Memory B cell (primary cell): ENCODE measurements around the gene FRRS1.
A peak's percentile ranks its signal among the peaks of the same experiment; 100 is the strongest.

Experiments used
- ATAC-seq: fragments of 150-1000 bp; cut with Tn5 transposase; 2 replicates; pipeline ENCODE4 v1.10.0; 2021; ENCODE audit warnings: low read depth, mild to moderate bottlenecking, moderate library complexity
- DNase-seq, 2 donors: peaks; one replicate each; pipeline ENCODE4 v3.0.0; 2022; ENCODE audit warnings: low spot score in 2 of 2
- H3K27ac Mint-ChIP-seq: one replicate; pipeline ENCODE4 v1.8.0; 2022; ENCODE audit warnings: mild to moderate bottlenecking, moderate library complexity, mixed read lengths
- H3K27me3 Mint-ChIP-seq: one replicate; pipeline ENCODE4 v1.8.0; 2022; ENCODE audit warnings: mixed read lengths
- H3K36me3 Mint-ChIP-seq: one replicate; pipeline ENCODE4 v1.8.0; 2022; ENCODE audit warnings: mild to moderate bottlenecking, mixed read lengths
- H3K4me1 Mint-ChIP-seq: one replicate; pipeline ENCODE4 v1.8.0; 2022; ENCODE audit warnings: mixed read lengths
- H3K4me3 Mint-ChIP-seq: one replicate; pipeline ENCODE4 v1.8.0; 2022; ENCODE audit warnings: mild to moderate bottlenecking, moderate library complexity, mixed read lengths
- H3K9me3 Mint-ChIP-seq: one replicate; pipeline ENCODE4 v1.8.0; 2022; ENCODE audit warnings: mixed read lengths

The FRRS1 gene

DNA sequence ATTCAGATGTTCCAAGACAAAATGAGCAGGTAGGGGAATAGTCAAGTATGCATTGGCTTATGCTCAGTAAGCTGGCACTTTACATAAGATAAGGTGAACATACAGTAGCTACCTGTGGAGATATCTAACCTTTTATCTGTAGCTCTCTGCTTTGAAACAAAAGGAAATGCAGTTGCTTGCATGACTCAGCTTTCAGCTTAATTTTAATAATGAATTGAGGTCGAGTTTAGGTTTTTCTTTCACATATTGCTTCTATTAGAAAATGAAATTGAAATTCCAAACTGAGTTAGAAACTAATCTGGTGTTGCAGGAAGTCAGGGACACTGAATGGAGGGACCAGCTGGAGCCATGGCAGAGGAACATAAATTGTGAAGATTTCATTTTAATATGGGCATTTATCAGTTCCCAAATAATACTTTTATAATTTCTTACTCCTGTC is 8.3 kb downstream of the FRRS1 start:
- Mint-ChIP-seq H3K36me3 (peaks cover 7% of the 10 kb centered on the region), H3K4me3 (no peak overlapping the region)
- no peak for ATAC-seq

GRCh38 chr1:99756598-99756997 is 9.8 kb downstream of the FRRS1 start:
- peaks cover 9% of the 10 kb centered on the region for H3K36me3 Mint-ChIP-seq
- no peak for ATAC-seq
- H3K4me3 Mint-ChIP-seq = no peak overlapping the region
- H3K4me1 Mint-ChIP-seq = peaks cover 12% of the 10 kb centered on the region
- DNase-seq = no peak
- peaks cover 5% of the 10 kb centered on the region for H3K9me3 Mint-ChIP-seq
- no peaks in the 10 kb centered on the region for H3K27me3 Mint-ChIP-seq
- no peak overlapping the region for H3K27ac Mint-ChIP-seq

More for the DNA sequence above, 8.3 kb downstream of the FRRS1 start:
- no peaks in the 10 kb centered on the region for H3K27me3 Mint-ChIP-seq
- no peak overlapping the region for H3K27ac Mint-ChIP-seq
- no peak for DNase-seq
- peaks cover 10% of the 10 kb centered on the region for H3K4me1 Mint-ChIP-seq
- H3K9me3 Mint-ChIP-seq = peaks cover 5% of the 10 kb centered on the region

DNA sequence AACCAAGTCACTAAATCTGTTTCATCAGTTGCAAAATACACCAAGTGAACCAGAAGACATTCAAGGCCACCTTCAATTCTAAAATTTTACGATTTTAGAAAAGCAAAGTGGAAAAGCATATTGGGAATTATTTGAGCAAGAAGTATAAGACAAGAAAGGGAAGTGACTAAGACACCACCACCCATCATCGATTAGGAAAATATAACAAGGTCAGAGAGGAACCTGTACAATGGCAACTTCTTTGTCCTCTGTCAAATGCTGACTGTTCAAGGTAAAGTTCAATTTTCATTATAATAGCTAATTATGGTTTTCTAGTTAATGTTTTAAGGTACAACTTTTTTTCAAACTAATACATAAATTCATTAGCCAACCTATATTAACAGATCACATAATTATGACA is 10.8 kb downstream of the FRRS1 start:
- H3K9me3 Mint-ChIP-seq = peaks cover 5% of the 10 kb centered on the region
- no peak overlapping the region for H3K27ac Mint-ChIP-seq
- no peaks in the 10 kb centered on the region for H3K27me3 Mint-ChIP-seq
- DNase-seq (no peak), ATAC-seq (no peak)
- H3K4me1 Mint-ChIP-seq = peaks cover 12% of the 10 kb centered on the region
- peaks cover 7% of the 10 kb centered on the region for H3K36me3 Mint-ChIP-seq
- H3K4me3 Mint-ChIP-seq = no peak overlapping the region

- Mint-ChIP-seq H3K4me1 (peaks cover 17% of the 10 kb centered on the region), H3K27me3 (no peaks in the 10 kb centered on the region), H3K9me3 (peaks cover 5% of the 10 kb centered on the region), H3K36me3 (peaks cover 7% of the 10 kb centered on the region), H3K27ac (no peak overlapping the region), H3K4me3 (no peak overlapping the region)
- ATAC-seq = no peak
- no peak for DNase-seq
These were observed 11.7 kb downstream of the FRRS1 start for GRCh38 chr1:99754697-99755096.

DNA sequence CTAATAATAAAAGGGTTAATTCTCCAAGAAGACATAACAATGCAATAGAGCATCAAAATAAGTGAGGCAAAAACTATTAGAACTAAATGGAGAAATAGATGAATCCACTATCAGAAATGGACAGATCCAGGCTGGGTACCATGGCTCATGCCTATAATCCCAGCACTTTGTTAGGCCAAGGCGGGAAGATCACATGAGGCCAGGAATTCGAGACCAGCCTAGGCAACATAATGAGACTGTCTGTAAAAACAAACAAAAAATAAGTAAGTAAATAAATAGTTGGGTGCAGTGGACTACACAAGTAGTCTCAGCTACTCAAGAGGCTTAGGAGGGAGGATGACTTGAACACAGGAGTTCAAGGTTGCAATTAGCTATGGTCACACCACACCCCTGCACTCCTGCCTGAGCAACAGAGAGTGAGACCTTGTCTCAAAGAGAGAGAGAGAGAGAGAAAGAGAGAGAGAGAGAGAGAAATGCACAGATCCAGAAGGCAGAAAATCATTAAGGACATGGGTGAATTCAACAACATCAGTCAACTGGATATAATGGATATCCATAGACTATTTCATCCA is 12.3 kb downstream of the FRRS1 start:
- H3K4me3 Mint-ChIP-seq = no peak overlapping the region
- peaks cover 3% of the 10 kb centered on the region for H3K36me3 Mint-ChIP-seq
- DNase-seq (no peak), ATAC-seq (no peak)
- H3K9me3 Mint-ChIP-seq = peaks cover 1% of the 10 kb centered on the region
- H3K27me3 Mint-ChIP-seq = no peaks in the 10 kb centered on the region
- H3K27ac Mint-ChIP-seq = no peak overlapping the region
- peaks cover 16% of the 10 kb centered on the region for H3K4me1 Mint-ChIP-seq

GRCh38 chr1:99751877-99752504 is 14.4 kb downstream of the FRRS1 start:
- Mint-ChIP-seq H3K27ac (peak overlapping the region; percentile 36), H3K36me3 (peaks cover 5% of the 10 kb centered on the region), H3K27me3 (no peaks in the 10 kb centered on the region), H3K9me3 (no peaks in the 10 kb centered on the region), H3K4me1 (peaks cover 11% of the 10 kb centered on the region), H3K4me3 (no peak overlapping the region)
- ATAC-seq (no peak), DNase-seq (no peak)

GRCh38 chr1:99749504-99750347 is 16.7 kb downstream of the FRRS1 start:
- no peaks in the 10 kb centered on the region for H3K9me3 Mint-ChIP-seq
- DNase-seq (no peak), ATAC-seq (peak; percentile 55)
- no peak overlapping the region for H3K4me3 Mint-ChIP-seq
- H3K4me1 Mint-ChIP-seq = peaks cover 11% of the 10 kb centered on the region
- no peaks in the 10 kb centered on the region for H3K27me3 Mint-ChIP-seq
- peaks cover 14% of the 10 kb centered on the region for H3K36me3 Mint-ChIP-seq
- no peak overlapping the region for H3K27ac Mint-ChIP-seq

DNA sequence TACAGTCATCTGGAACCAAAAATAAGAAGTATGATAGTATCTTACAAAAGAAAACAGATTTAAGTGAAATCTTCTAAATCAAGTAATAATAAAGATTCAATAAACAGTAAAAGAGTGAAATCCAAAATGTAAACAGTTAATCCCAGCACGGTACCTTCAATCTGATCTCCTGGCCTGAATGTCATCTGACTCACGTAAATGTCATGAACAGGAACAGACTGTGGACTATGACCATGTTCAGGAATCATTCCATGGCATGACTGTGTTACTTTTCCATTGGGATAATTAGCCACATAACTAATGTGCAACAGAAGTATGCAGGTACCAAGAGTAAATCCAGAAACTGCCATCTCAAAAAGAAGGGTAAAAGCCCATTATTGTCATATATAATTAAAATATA is 18.0 kb downstream of the FRRS1 start:
- no peak overlapping the region for H3K4me3 Mint-ChIP-seq
- peaks cover 11% of the 10 kb centered on the region for H3K4me1 Mint-ChIP-seq
- H3K27me3 Mint-ChIP-seq = no peaks in the 10 kb centered on the region
- ATAC-seq = no peak
- no peaks in the 10 kb centered on the region for H3K9me3 Mint-ChIP-seq
- no peak for DNase-seq
- peaks cover 14% of the 10 kb centered on the region for H3K36me3 Mint-ChIP-seq
- H3K27ac Mint-ChIP-seq = no peak overlapping the region

- Mint-ChIP-seq H3K36me3 (peaks cover 18% of the 10 kb centered on the region), H3K4me1 (peaks cover 7% of the 10 kb centered on the region), H3K9me3 (no peaks in the 10 kb centered on the region), H3K4me3 (no peak overlapping the region), H3K27me3 (no peaks in the 10 kb centered on the region), H3K27ac (no peak overlapping the region)
- no peak for DNase-seq
- no peak for ATAC-seq
These were observed 20.8 kb downstream of the FRRS1 start for GRCh38 chr1:99745684-99746083.

DNA sequence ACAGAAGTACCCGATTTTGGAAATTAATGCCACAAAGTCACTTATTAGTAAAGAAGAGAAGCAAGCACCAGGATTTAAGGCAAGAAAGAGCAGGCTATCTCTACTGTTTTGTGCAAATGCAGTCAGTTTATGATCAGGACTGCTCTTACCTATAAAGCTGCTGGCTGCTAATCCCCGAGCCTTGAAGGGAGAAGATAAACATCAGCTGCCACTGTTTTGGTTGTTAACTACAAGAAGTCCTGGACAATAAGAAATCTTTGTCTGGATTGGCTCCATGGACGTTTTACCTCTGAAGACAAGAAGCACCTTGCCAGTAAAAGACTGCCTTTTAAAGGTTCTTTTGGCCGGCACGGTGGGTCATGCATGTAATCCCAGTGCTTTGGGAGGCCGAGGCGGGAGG is 21.4 kb downstream of the FRRS1 start:
- no peak for DNase-seq
- Mint-ChIP-seq H3K9me3 (no peaks in the 10 kb centered on the region), H3K27me3 (no peaks in the 10 kb centered on the region), H3K36me3 (peaks cover 20% of the 10 kb centered on the region), H3K4me3 (no peak overlapping the region), H3K4me1 (peaks cover 3% of the 10 kb centered on the region), H3K27ac (no peak overlapping the region)
- no peak for ATAC-seq

DNA sequence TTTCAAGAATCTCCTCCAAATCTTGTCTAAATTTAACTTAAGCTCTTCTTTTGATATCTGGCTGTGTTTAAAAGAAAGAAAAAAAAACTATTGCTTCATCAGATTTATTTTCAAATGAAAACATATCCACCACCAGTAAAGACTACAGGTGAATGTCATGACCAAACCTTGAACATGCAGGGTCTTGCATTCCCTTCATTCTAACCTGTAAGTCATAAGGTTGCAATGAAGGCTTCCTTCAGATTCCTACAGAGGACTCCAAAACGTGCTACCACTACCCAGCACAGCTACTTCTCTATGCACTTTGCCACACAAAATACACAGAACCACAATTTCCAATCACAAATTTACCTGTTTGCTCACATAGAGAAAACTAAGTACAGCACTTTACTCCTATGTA is 26.3 kb downstream of the FRRS1 start:
- H3K36me3 Mint-ChIP-seq = peaks cover 18% of the 10 kb centered on the region
- H3K4me3 Mint-ChIP-seq = no peak overlapping the region
- H3K9me3 Mint-ChIP-seq = no peaks in the 10 kb centered on the region
- H3K27ac Mint-ChIP-seq = no peak overlapping the region
- no peak for ATAC-seq
- DNase-seq = no peak
- H3K27me3 Mint-ChIP-seq = no peaks in the 10 kb centered on the region
- no peaks in the 10 kb centered on the region for H3K4me1 Mint-ChIP-seq

DNA sequence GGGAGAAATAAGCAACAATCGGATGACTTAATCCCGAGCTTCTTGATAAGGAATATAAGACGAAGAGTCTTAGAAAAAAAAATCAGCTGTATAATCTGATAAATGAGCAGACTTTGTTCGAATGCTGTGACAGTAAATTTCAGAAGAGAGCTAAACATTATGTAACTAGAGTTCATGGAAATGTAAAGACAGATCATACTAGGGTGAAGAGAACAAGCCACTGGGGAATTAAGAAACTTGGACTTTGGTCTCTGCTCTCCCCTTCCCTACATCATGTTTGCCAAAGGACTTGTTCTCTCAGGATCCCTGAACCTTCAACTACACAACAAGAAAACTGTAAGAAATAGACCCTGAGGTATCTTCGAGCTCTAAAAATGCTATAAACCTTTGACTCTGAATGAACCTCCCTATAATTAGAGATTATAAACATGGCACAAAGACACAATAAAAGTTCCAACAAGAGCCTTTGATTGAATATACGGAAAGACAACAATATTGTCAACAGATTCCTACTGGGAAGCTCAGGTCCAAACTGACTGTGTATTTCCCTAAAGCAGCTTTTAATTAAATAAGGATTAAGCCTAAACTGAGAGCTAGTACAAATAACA is 27.5 kb downstream of the FRRS1 start:
- H3K9me3 Mint-ChIP-seq = no peaks in the 10 kb centered on the region
- no peak overlapping the region for H3K4me3 Mint-ChIP-seq
- no peaks in the 10 kb centered on the region for H3K4me1 Mint-ChIP-seq
- no peak for ATAC-seq
- DNase-seq = no peak
- no peaks in the 10 kb centered on the region for H3K27me3 Mint-ChIP-seq
- H3K27ac Mint-ChIP-seq = no peak overlapping the region
- peaks cover 20% of the 10 kb centered on the region for H3K36me3 Mint-ChIP-seq

DNA sequence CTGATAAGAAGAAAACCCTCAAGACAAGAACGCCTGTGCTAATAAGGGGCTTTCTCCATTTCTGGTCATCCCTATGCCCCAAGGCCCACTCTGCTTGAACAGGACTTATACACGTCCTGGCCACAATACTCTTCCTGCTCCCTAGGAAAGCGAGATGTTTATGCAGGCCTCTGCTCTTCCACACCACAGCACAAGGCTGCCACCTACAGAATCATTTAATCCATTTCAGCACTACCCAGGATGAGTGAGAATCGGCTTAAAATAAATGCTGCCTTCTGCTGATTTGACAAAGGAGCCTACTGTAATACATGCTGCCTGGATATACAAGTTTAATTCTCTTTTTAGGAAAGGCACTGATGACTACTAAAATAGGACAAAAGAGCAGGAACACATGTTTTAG is 29.4 kb downstream of the FRRS1 start:
- Mint-ChIP-seq H3K9me3 (no peaks in the 10 kb centered on the region), H3K27ac (no peak overlapping the region), H3K4me1 (no peaks in the 10 kb centered on the region), H3K36me3 (peaks cover 22% of the 10 kb centered on the region), H3K27me3 (no peaks in the 10 kb centered on the region), H3K4me3 (no peak overlapping the region)
- ATAC-seq (no peak), DNase-seq (no peak)

DNA sequence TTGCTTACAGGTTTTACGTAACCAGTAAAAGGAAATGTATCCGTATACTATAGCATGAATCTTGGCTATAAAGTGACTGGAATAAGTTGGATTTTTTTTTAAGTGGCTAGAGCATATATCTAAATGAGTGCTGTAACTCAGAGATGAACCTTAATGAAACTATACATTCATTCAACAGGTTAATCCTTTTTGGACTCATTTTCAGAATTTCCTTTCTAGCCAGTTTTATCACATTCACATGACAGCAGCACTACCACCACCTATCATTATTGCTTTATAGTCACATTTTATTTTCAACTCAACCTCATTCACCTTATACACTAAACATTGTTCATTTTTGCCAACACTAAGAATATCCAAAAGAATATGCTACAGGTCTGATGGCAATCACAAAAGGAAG is 30.6 kb downstream of the FRRS1 start:
- no peaks in the 10 kb centered on the region for H3K9me3 Mint-ChIP-seq
- H3K27ac Mint-ChIP-seq = no peak overlapping the region
- H3K4me1 Mint-ChIP-seq = no peaks in the 10 kb centered on the region
- no peaks in the 10 kb centered on the region for H3K27me3 Mint-ChIP-seq
- ATAC-seq = no peak
- peaks cover 20% of the 10 kb centered on the region for H3K36me3 Mint-ChIP-seq
- DNase-seq = no peak
- no peak overlapping the region for H3K4me3 Mint-ChIP-seq
